GM10248 (cell line): ENCODE measurements around the gene REEP1.

Experiments used
- CTCF ChIA-PET: fragments of 300-600 bp; sonication (Branson Sonifier 250); formaldehyde crosslinking; extraction: SDS; loops from one replicate; lab custom pipeline; 2021; ENCODE audit warnings: antibody characterized with exemption; lab: Yijun Ruan, JAX
- POLR2A ChIA-PET: fragments of 350-650 bp; sonication (Branson Sonifier 250); formaldehyde crosslinking; extraction: SDS; loops from one replicate; lab custom pipeline; 2020; ENCODE audit warnings: antibody characterized with exemption; lab: Yijun Ruan, JAX
- DNase-seq: peaks from one replicate; pipeline ENCODE4 v3.0.0; 2012; ENCODE audit errors: extremely low spot score
- TF ChIP-seq, protein P1 (sequence below): IDR thresholded peaks from 2 replicates; pipeline ENCODE4 v1.5.1; 2012; ENCODE audit warnings: mild to moderate bottlenecking, low read depth; ENCODE audit errors: extremely low read depth, missing control alignments, control extremely low read depth

The REEP1 gene

GRCh38 chr2:86221066-86221684 is 116.3 kb downstream of the REEP1 start:
- ChIA-PET CTCF (interaction anchor here (0.6 to 6.4 kb wide), 56 partner anchors 9 to 533 kb away, joined by 3 to 83 read pairs (median 6); partner anchors contain the start of genes CHMP3, KDM3A and MRPL35), POLR2A (no interaction called here)
- DNase-seq, result peak; percentile 69
- TF ChIP-seq, protein P1, sequence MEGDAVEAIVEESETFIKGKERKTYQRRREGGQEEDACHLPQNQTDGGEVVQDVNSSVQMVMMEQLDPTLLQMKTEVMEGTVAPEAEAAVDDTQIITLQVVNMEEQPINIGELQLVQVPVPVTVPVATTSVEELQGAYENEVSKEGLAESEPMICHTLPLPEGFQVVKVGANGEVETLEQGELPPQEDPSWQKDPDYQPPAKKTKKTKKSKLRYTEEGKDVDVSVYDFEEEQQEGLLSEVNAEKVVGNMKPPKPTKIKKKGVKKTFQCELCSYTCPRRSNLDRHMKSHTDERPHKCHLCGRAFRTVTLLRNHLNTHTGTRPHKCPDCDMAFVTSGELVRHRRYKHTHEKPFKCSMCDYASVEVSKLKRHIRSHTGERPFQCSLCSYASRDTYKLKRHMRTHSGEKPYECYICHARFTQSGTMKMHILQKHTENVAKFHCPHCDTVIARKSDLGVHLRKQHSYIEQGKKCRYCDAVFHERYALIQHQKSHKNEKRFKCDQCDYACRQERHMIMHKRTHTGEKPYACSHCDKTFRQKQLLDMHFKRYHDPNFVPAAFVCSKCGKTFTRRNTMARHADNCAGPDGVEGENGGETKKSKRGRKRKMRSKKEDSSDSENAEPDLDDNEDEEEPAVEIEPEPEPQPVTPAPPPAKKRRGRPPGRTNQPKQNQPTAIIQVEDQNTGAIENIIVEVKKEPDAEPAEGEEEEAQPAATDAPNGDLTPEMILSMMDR, result peak; percentile 87

- ChIA-PET POLR2A (no interaction called here), CTCF (interaction anchor here (1.1 to 6.4 kb wide), 20 partner anchors 10 to 253 kb away, joined by 3 to 83 read pairs (median 11); partner anchors contain the start of gene MRPL35)
- TF ChIP-seq, protein P1, result no peak
- no peak for DNase-seq
These were observed 117.5 kb downstream of the REEP1 start for GRCh38 chr2:86219896-86220295.

- no peak for DNase-seq
- TF ChIP-seq, protein P1, result no peak
- CTCF ChIA-PET, result no interaction called here
- POLR2A ChIA-PET, result no interaction called here
These were observed 119.3 kb downstream of the REEP1 start for GRCh38 chr2:86218124-86218523.

- ChIA-PET CTCF (interaction anchor here (0.9 to 2.6 kb wide), 7 partner anchors 11 to 151 kb away, joined by 3 to 8 read pairs (median 3); no protein-coding TSS in a partner anchor), POLR2A (no interaction called here)
- no peak for DNase-seq
- TF ChIP-seq, protein P1, result no peak
These were observed 120.6 kb downstream of the REEP1 start for GRCh38 chr2:86216575-86217555.

GRCh38 chr2:86214503-86214832 is 123.0 kb downstream of the REEP1 start:
- POLR2A ChIA-PET, result no interaction called here

More at GRCh38 chr2:86214503-86214832, 123.0 kb downstream of the REEP1 start:
- TF ChIP-seq, protein P1, result no peak
- CTCF ChIA-PET, result interaction anchor here (0.9 to 2.6 kb wide), 5 partner anchors 9 to 87 kb away, joined by 3 to 9 read pairs (median 4); no protein-coding TSS in a partner anchor
- no peak for DNase-seq
